Activated naive CD8-positive, alpha-beta T cell (primary cell): ENCODE data around the gene DRC3.
"Not testable (repeated sequence)": the region's sequence is repeated elsewhere in the genome, so short reads cannot be mapped to it uniquely, and the experiment has no call there.

ENCODE experiments used
- H3K27ac Mint-ChIP-seq: one replicate; pipeline ENCODE4 v1.8.0; 2021; ENCODE audit warnings: mixed read lengths
- H3K27me3 Mint-ChIP-seq: one replicate; pipeline ENCODE4 v1.8.0; 2021; ENCODE audit warnings: mixed read lengths
- H3K36me3 Mint-ChIP-seq: one replicate; pipeline ENCODE4 v1.8.0; 2021; ENCODE audit warnings: mixed read lengths
- H3K4me1 Mint-ChIP-seq: one replicate; pipeline ENCODE4 v1.8.0; 2021; ENCODE audit warnings: low read depth, mixed read lengths
- H3K4me3 Mint-ChIP-seq: one replicate; pipeline ENCODE4 v1.8.0; 2021; ENCODE audit warnings: mild to moderate bottlenecking, mixed read lengths
- H3K9me3 Mint-ChIP-seq: one replicate; pipeline ENCODE4 v1.8.0; 2021; ENCODE audit warnings: low read depth, mixed read lengths

Gene DRC3

GRCh38 chr17:17988427-17988945 lies 15.8 kb downstream of the DRC3 start:
- no peaks in the 10 kb centered on the region for H3K9me3 Mint-ChIP-seq
- no peak overlapping the region for H3K27ac Mint-ChIP-seq
- H3K4me1 Mint-ChIP-seq = peaks cover 2% of the 10 kb centered on the region
- H3K4me3 Mint-ChIP-seq = no peak overlapping the region
- no peaks in the 10 kb centered on the region for H3K27me3 Mint-ChIP-seq
- no peaks in the 10 kb centered on the region for H3K36me3 Mint-ChIP-seq

GRCh38 chr17:17989081-17989480 lies 16.4 kb downstream of the DRC3 start:
- Mint-ChIP-seq H3K27ac (no peak overlapping the region), H3K4me3 (no peak overlapping the region), H3K4me1 (peaks cover 2% of the 10 kb centered on the region), H3K27me3 (no peaks in the 10 kb centered on the region), H3K36me3 (no peaks in the 10 kb centered on the region), H3K9me3 (no peaks in the 10 kb centered on the region)

- no peak overlapping the region for H3K4me3 Mint-ChIP-seq
- no peaks in the 10 kb centered on the region for H3K27me3 Mint-ChIP-seq
- H3K27ac Mint-ChIP-seq = no peak overlapping the region
- H3K36me3 Mint-ChIP-seq = no peaks in the 10 kb centered on the region
- H3K4me1 Mint-ChIP-seq = peaks cover 2% of the 10 kb centered on the region
- no peaks in the 10 kb centered on the region for H3K9me3 Mint-ChIP-seq
These were observed 17.0 kb downstream of the DRC3 start for GRCh38 chr17:17989618-17990017.

- H3K27me3 Mint-ChIP-seq = no peaks in the 10 kb centered on the region
- H3K4me1 Mint-ChIP-seq = peaks cover 2% of the 10 kb centered on the region
- no peak overlapping the region for H3K4me3 Mint-ChIP-seq
- no peaks in the 10 kb centered on the region for H3K9me3 Mint-ChIP-seq
- H3K27ac Mint-ChIP-seq = no peak overlapping the region
- no peaks in the 10 kb centered on the region for H3K36me3 Mint-ChIP-seq
These were observed 17.6 kb downstream of the DRC3 start for GRCh38 chr17:17990282-17990681.

- H3K36me3 Mint-ChIP-seq = no peaks in the 10 kb centered on the region
- H3K27ac Mint-ChIP-seq = no peak overlapping the region
- H3K9me3 Mint-ChIP-seq = no peaks in the 10 kb centered on the region
- peaks cover 2% of the 10 kb centered on the region for H3K4me1 Mint-ChIP-seq
- H3K4me3 Mint-ChIP-seq = no peak overlapping the region
- H3K27me3 Mint-ChIP-seq = no peaks in the 10 kb centered on the region
These were observed 20.7 kb downstream of the DRC3 start for GRCh38 chr17:17993366-17993765.

- Mint-ChIP-seq H3K36me3 (no peaks in the 10 kb centered on the region), H3K4me3 (no peak overlapping the region), H3K27me3 (no peaks in the 10 kb centered on the region), H3K27ac (no peak overlapping the region), H3K4me1 (peaks cover 2% of the 10 kb centered on the region), H3K9me3 (no peaks in the 10 kb centered on the region)
These were observed 21.2 kb downstream of the DRC3 start for GRCh38 chr17:17993852-17994251.

- no peak overlapping the region for H3K4me3 Mint-ChIP-seq
- H3K4me1 Mint-ChIP-seq = peaks cover 2% of the 10 kb centered on the region
- H3K9me3 Mint-ChIP-seq = no peaks in the 10 kb centered on the region
- H3K27ac Mint-ChIP-seq = no peak overlapping the region
- no peaks in the 10 kb centered on the region for H3K36me3 Mint-ChIP-seq
- H3K27me3 Mint-ChIP-seq = no peaks in the 10 kb centered on the region
These were observed 21.8 kb downstream of the DRC3 start for GRCh38 chr17:17994271-17995069.

- not testable (repeated sequence) for H3K4me1 Mint-ChIP-seq, H3K27me3 Mint-ChIP-seq, H3K27ac Mint-ChIP-seq, H3K36me3 Mint-ChIP-seq, H3K4me3 Mint-ChIP-seq, H3K9me3 Mint-ChIP-seq
These were observed 23.2 kb downstream of the DRC3 start for GRCh38 chr17:17995887-17996286.

- Mint-ChIP-seq H3K27me3 (no peaks in the 10 kb centered on the region), H3K27ac (no peak overlapping the region), H3K4me1 (no peaks in the 10 kb centered on the region), H3K9me3 (no peaks in the 10 kb centered on the region), H3K4me3 (no peak overlapping the region), H3K36me3 (no peaks in the 10 kb centered on the region)
These were observed 26.3 kb downstream of the DRC3 start for GRCh38 chr17:17998934-17999333.

GRCh38 chr17:17999364-18000029 lies 26.8 kb downstream of the DRC3 start:
- Mint-ChIP-seq H3K36me3 (no peaks in the 10 kb centered on the region), H3K4me3 (no peak overlapping the region), H3K9me3 (no peaks in the 10 kb centered on the region), H3K27ac (no peak overlapping the region), H3K4me1 (no peaks in the 10 kb centered on the region), H3K27me3 (no peaks in the 10 kb centered on the region)

- Mint-ChIP-seq H3K36me3 (no peaks in the 10 kb centered on the region), H3K27ac (no peak overlapping the region), H3K9me3 (no peaks in the 10 kb centered on the region), H3K4me1 (no peaks in the 10 kb centered on the region), H3K27me3 (no peaks in the 10 kb centered on the region), H3K4me3 (no peak overlapping the region)
These were observed 27.4 kb downstream of the DRC3 start for GRCh38 chr17:18000030-18000408.

- peaks cover 2% of the 10 kb centered on the region for H3K36me3 Mint-ChIP-seq
- H3K27ac Mint-ChIP-seq = no peak overlapping the region
- H3K4me1 Mint-ChIP-seq = no peaks in the 10 kb centered on the region
- H3K4me3 Mint-ChIP-seq = no peak overlapping the region
- H3K27me3 Mint-ChIP-seq = no peaks in the 10 kb centered on the region
- H3K9me3 Mint-ChIP-seq = no peaks in the 10 kb centered on the region
These were observed 29.5 kb downstream of the DRC3 start for GRCh38 chr17:18002171-18002570.

GRCh38 chr17:18004345-18004744 lies 31.7 kb downstream of the DRC3 start:
- Mint-ChIP-seq H3K27ac (no peak overlapping the region), H3K4me3 (no peak overlapping the region), H3K9me3 (no peaks in the 10 kb centered on the region), H3K36me3 (peaks cover 6% of the 10 kb centered on the region), H3K27me3 (no peaks in the 10 kb centered on the region), H3K4me1 (no peaks in the 10 kb centered on the region)

- H3K36me3 Mint-ChIP-seq = peaks cover 9% of the 10 kb centered on the region
- no peaks in the 10 kb centered on the region for H3K9me3 Mint-ChIP-seq
- no peaks in the 10 kb centered on the region for H3K4me1 Mint-ChIP-seq
- H3K27ac Mint-ChIP-seq = no peak overlapping the region
- no peak overlapping the region for H3K4me3 Mint-ChIP-seq
- no peaks in the 10 kb centered on the region for H3K27me3 Mint-ChIP-seq
These were observed 32.2 kb downstream of the DRC3 start for GRCh38 chr17:18004884-18005305.

GRCh38 chr17:18005496-18005895 lies 32.8 kb downstream of the DRC3 start:
- H3K27me3 Mint-ChIP-seq = no peaks in the 10 kb centered on the region
- H3K4me1 Mint-ChIP-seq = no peaks in the 10 kb centered on the region
- H3K9me3 Mint-ChIP-seq = no peaks in the 10 kb centered on the region
- H3K27ac Mint-ChIP-seq = no peak overlapping the region
- H3K4me3 Mint-ChIP-seq = no peak overlapping the region
- H3K36me3 Mint-ChIP-seq = peaks cover 12% of the 10 kb centered on the region
